Esophagus squamous epithelium (tissue), 5 donors: Measurements from ENCODE around the gene TAF4. TPM values are rescaled to one million over a fixed set of nuclear protein-coding genes. Genes with fewer than 3 reads are reported as not detected.

Experiments used
- DNase-seq: peaks from one replicate; lab custom pipeline; 2025; lab: John Stamatoyannopoulos, UW
- H3K27ac ChIP-seq, 4 donors: fragments of 200-600 bp; sonication (generic); one replicate each; pipeline ENCODE4 v1.5.1; 2016 to 2019; ENCODE audit warnings: mild to moderate bottlenecking in 1 of 4
- H3K27me3 ChIP-seq, 4 donors: fragments of 200-600 bp; sonication (generic); 1 replicate in 3 of 4; 2 replicates in 1 of 4; pipeline versions ENCODE4 v1.5.1 to v1.6.0; 2017 to 2021; ENCODE audit warnings: antibody characterized with exemption in 1 of 4
- H3K36me3 ChIP-seq, 3 donors: fragments of 200-600 bp; sonication (generic); one replicate each; pipeline ENCODE4 v1.5.1; 2016 to 2019
- H3K4me1 ChIP-seq, 3 donors: fragments of 200-600 bp; sonication (generic); one replicate each; pipeline ENCODE4 v1.5.1; 2017 to 2019
- H3K4me3 ChIP-seq, 4 donors: fragments of 200-600 bp; sonication (generic); 1 replicate in 3 of 4; 2 replicates in 1 of 4; pipeline ENCODE4 v1.5.1; 2016 to 2019; ENCODE audit warnings: mild to moderate bottlenecking in 2 of 4, moderate library complexity in 1 of 4
- H3K9me3 ChIP-seq, 3 donors: fragments of 200-600 bp; sonication (generic); one replicate each; pipeline ENCODE4 v1.5.1; 2016 to 2019
- CTCF ChIP-seq, 6 experiments: fragments of 450-650 bp in 4 of 6; fragments of 200-600 bp in 2 of 6; sonication (generic) in 2 of 6; IDR thresholded peaks; one replicate each; pipeline ENCODE4 v1.5.1; 2016 to 2019; ENCODE audit warnings: antibody characterized with exemption in 6 of 6, mild to moderate bottlenecking in 4 of 6, moderate library complexity in 4 of 6
- POLR2A ChIP-seq, 4 donors: fragments of 450-650 bp; IDR thresholded peaks; one replicate each; pipeline ENCODE4 v1.6.1; 2017; ENCODE audit warnings: antibody characterized with exemption in 4 of 4, mild to moderate bottlenecking in 4 of 4, moderate library complexity in 3 of 4
- WGBS, 2 donors: methylation state at CpG; one replicate each; pipeline ENCODE4 v1.1.5; 2018; 5-methylcytosine and 5-hydroxymethylcytosine counted together
- intact Hi-C: fragments of 100-400 bp; cut with DNase I; formaldehyde crosslinking; loops from one replicate; pipeline ENCODE4 v1.15.0; 2022
- total RNA-seq, 4 donors: library from RNA; depleted of rRNA; stranded (reverse); fragments of >200 nt; gene quantifications; one replicate each; pipeline ENCODE4 v1.1.0, GENCODE V29; 2016
- donor health status: DM: yes; HTN: yes; CAD: no.

TAF4 gene
- total RNA-seq, 4 donors from 2014 or later, result 4.9 to 16.5 (median 14.4) TPM

- Histone ChIP-seq H3K36me3 (peaks cover 0 to 20% (median 0%) of the 10 kb centered on the region in 3 donors), H3K9me3 (no peaks in the 10 kb centered on the region), H3K4me3 (no peak overlapping the region), H3K27me3 (peaks cover 0 to 35% (median 2%) of the 10 kb centered on the region in 4 donors), H3K27ac (no peak overlapping the region), H3K4me1 (peaks cover 0 to 14% (median 0%) of the 10 kb centered on the region in 3 donors)
- WGBS, 2 donors, result 47 to 60% methylated on average over 3 of the region's 11 CpGs
- TF ChIP-seq CTCF (IDR thresholded peaks at IDR 0.05) (no peak), POLR2A (IDR thresholded peaks at IDR 0.05) (no peak)
- no peak for DNase-seq
- intact Hi-C loops, result no loop called here
Measured at GRCh38 chr20:61968932-61969331, 96.7 kb downstream of the TAF4 start.

DNA sequence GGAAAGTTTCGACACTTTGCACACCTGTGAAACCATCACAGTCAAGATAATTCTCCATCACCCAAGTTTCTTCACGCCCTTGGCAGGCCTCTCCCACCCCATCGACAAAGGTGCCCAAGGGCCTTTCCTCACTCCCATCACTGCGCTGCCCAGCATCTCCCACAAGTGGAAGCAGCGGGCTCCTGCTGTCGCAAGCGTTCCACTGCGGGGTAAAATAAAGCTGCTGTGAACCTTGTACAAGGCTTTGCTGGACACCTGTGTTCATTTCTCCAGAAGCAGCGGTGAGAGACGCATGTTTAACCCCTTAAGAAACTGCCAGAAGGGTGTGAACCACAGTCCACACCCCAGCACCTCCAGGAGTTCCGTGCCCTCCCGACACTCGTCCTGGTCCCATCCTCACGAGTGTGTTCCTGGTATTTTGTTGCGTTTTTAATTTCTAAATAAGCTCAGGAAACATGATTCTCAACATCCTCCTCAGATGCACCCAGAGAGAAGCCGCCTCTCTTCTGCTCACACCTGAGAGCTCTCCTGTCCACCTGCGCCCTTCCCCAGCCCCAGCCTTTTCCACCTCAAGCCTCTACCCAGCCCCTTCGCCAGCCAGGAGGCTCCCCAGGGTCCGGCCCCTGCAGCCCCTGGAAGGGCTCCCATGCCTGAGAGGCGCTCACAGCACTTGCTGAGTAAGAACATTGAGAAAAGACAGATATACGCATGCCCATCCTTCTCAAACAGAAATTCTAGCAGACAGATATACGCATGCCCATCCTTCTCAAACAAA is 97.5 kb downstream of the TAF4 start:
- no peaks in the 10 kb centered on the region for H3K9me3 ChIP-seq
- intact Hi-C loops, result no loop called here

DNA sequence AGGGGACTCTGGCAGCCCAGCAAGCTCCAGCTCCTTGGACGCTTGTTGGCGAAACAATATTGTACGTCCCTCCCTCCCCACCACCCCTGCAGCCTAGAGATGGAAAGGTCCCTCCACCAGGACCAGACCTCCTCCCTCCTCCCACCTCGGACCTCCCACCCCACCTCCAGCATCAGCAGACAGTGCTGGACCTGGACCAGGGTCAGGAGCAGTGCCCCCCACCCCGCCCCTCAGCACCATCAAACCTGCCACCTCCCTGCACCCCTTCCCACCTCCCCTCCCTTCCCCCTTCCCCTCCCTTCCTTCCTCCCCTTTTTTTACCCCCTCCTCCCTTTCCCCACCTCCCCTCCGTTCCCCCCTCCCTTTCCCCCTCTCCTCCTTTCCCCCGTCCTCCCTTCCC is 98.4 kb downstream of the TAF4 start:
- intact Hi-C loops, result no loop called here
- no peak for DNase-seq
- Histone ChIP-seq H3K4me1 (peaks cover 0 to 14% (median 0%) of the 10 kb centered on the region in 3 donors), H3K27ac (no peak overlapping the region), H3K4me3 (no peak overlapping the region), H3K9me3 (no peaks in the 10 kb centered on the region), H3K36me3 (peaks cover 0 to 3% (median 0%) of the 10 kb centered on the region in 3 donors), H3K27me3 (peaks cover 0 to 39% (median 2%) of the 10 kb centered on the region in 4 donors)
- TF ChIP-seq CTCF (IDR thresholded peaks at IDR 0.05), result no peak
- no peak for TF ChIP-seq POLR2A (IDR thresholded peaks at IDR 0.05)
- WGBS, 2 donors, result 45 to 66% methylated on average over 5 to 7 of the region's 7 CpGs

More for the DNA sequence above, 97.5 kb downstream of the TAF4 start:
- Histone ChIP-seq H3K4me1 (peaks cover 0 to 14% (median 0%) of the 10 kb centered on the region in 3 donors), H3K27me3 (peaks cover 0 to 35% (median 2%) of the 10 kb centered on the region in 4 donors), H3K4me3 (no peak overlapping the region), H3K27ac (no peak overlapping the region), H3K36me3 (peaks cover 0 to 13% (median 0%) of the 10 kb centered on the region in 3 donors)
- WGBS, 2 donors, result 70 to 82% methylated on average over 17 to 19 of the region's 22 CpGs
- no peak for DNase-seq
- TF ChIP-seq CTCF (IDR thresholded peaks at IDR 0.05), result no peak
- TF ChIP-seq POLR2A (IDR thresholded peaks at IDR 0.05), result no peak

GRCh38 chr20:61966492-61967244 is 99.0 kb downstream of the TAF4 start:
- no peak overlapping the region for H3K27ac ChIP-seq
- H3K4me3 ChIP-seq, result no peak overlapping the region
- DNase-seq, result no peak
- H3K36me3 ChIP-seq, result no peaks in the 10 kb centered on the region
- no peak for TF ChIP-seq CTCF (IDR thresholded peaks at IDR 0.05)
- no peak for TF ChIP-seq POLR2A (IDR thresholded peaks at IDR 0.05)
- H3K27me3 ChIP-seq, result peaks cover 0 to 42% (median 2%) of the 10 kb centered on the region in 4 donors
- intact Hi-C loops, result no loop called here
- peaks cover 0 to 14% (median 0%) of the 10 kb centered on the region in 3 donors for H3K4me1 ChIP-seq
- 66 to 93% methylated on average over 5 to 9 of the region's 25 CpGs for WGBS, 2 donors
- H3K9me3 ChIP-seq, result no peaks in the 10 kb centered on the region
